Suprapubic skin (tissue), 3 donors: Measurements from ENCODE around the gene UBR7.

Experiments
- EP300 ChIP-seq: sonication (generic); formaldehyde crosslinking; IDR thresholded peaks from one replicate; pipeline ENCODE4 v1.6.1; 2017; ENCODE audit warnings: antibody characterized with exemption
- POLR2A ChIP-seq, 2 donors: fragments of 450-650 bp; IDR thresholded peaks; one replicate each; pipeline ENCODE4 v1.6.1; 2017; ENCODE audit warnings: antibody characterized with exemption in 2 of 2, mild to moderate bottlenecking in 2 of 2, moderate library complexity in 2 of 2
- TF ChIP-seq, protein P1 (sequence below), 2 donors: fragments of 200-600 bp in 1 of 2; fragments of 450-650 bp in 1 of 2; sonication (generic) in 1 of 2; IDR thresholded peaks; one replicate each; pipeline ENCODE4 v1.5.1; 2016 to 2019; ENCODE audit warnings: antibody characterized with exemption in 2 of 2, mild to moderate bottlenecking in 1 of 2, moderate library complexity in 1 of 2

GRCh38 chr14:93214598-93214997 lies 7.5 kb downstream of the UBR7 start:
- TF ChIP-seq, protein P1, sequence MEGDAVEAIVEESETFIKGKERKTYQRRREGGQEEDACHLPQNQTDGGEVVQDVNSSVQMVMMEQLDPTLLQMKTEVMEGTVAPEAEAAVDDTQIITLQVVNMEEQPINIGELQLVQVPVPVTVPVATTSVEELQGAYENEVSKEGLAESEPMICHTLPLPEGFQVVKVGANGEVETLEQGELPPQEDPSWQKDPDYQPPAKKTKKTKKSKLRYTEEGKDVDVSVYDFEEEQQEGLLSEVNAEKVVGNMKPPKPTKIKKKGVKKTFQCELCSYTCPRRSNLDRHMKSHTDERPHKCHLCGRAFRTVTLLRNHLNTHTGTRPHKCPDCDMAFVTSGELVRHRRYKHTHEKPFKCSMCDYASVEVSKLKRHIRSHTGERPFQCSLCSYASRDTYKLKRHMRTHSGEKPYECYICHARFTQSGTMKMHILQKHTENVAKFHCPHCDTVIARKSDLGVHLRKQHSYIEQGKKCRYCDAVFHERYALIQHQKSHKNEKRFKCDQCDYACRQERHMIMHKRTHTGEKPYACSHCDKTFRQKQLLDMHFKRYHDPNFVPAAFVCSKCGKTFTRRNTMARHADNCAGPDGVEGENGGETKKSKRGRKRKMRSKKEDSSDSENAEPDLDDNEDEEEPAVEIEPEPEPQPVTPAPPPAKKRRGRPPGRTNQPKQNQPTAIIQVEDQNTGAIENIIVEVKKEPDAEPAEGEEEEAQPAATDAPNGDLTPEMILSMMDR (IDR thresholded peaks at IDR 0.05): no peak
- TF ChIP-seq POLR2A (IDR thresholded peaks at IDR 0.05): no peak
- TF ChIP-seq EP300: no peak
